Fibroblast of lung (primary cell): ENCODE results near the gene KLHL10. TPM values are rescaled to one million over a fixed set of nuclear protein-coding genes. Genes with fewer than 3 reads are reported as not detected.

Source experiments
- DNase-seq, 2 donors: peaks; one replicate each; pipeline versions ENCODE4 v3.0.0 to v3.0.0-alpha.2; 2010; ENCODE audit warnings: low read depth in 2 of 2
- H2AFZ ChIP-seq: 2 replicates; pipeline ENCODE4 v1.5.1; 2012; ENCODE audit warnings: low read length, control low read depth, inconsistent platforms
- H3K27ac ChIP-seq: 2 replicates; pipeline ENCODE4 v1.5.1; 2011; ENCODE audit warnings: low read length, control low read depth; ENCODE audit not compliant: insufficient read depth
- H3K27me3 ChIP-seq: 2 replicates; pipeline ENCODE4 v1.5.1; 2011; ENCODE audit warnings: mild to moderate bottlenecking, low read length; ENCODE audit not compliant: control insufficient read depth, insufficient read depth
- H3K36me3 ChIP-seq: 2 replicates; pipeline ENCODE4 v1.5.1; 2011; ENCODE audit warnings: low read length; ENCODE audit not compliant: control insufficient read depth, insufficient read depth
- H3K4me1 ChIP-seq: 2 replicates; pipeline ENCODE4 v1.5.1; 2011; ENCODE audit warnings: low read length; ENCODE audit not compliant: control insufficient read depth, insufficient read depth; ENCODE audit errors: extremely low read depth
- H3K4me2 ChIP-seq: 2 replicates; pipeline ENCODE4 v1.5.1; 2011; ENCODE audit warnings: low read length, control low read depth; ENCODE audit not compliant: insufficient read depth; ENCODE audit errors: extremely low read depth
- H3K4me3 ChIP-seq, 4 experiments: fragments of 200-600 bp in 1 of 4; sonication (generic) in 1 of 4; replicated peaks in 1 of 4; 2 replicates each; pipeline ENCODE4 v1.5.1; 2011 to 2016; ENCODE audit warnings: low read length in 4 of 4, low read depth in 3 of 4, mild to moderate bottlenecking in 3 of 4, control low read depth in 2 of 4, inconsistent platforms in 1 of 4, mixed read lengths in 1 of 4; ENCODE audit not compliant: insufficient read depth in 1 of 4; ENCODE audit errors: control extremely low read depth in 1 of 4
- H3K79me2 ChIP-seq: 2 replicates; pipeline ENCODE4 v1.5.1; 2012; ENCODE audit warnings: mild to moderate bottlenecking, low read length, inconsistent platforms; ENCODE audit not compliant: control insufficient read depth, insufficient read depth
- H3K9ac ChIP-seq: 2 replicates; pipeline ENCODE4 v1.5.1; 2011; ENCODE audit warnings: mild to moderate bottlenecking, low read length, control low read depth; ENCODE audit not compliant: insufficient read depth
- H3K9me3 ChIP-seq: 2 replicates; pipeline ENCODE4 v1.5.1; 2012; ENCODE audit warnings: low read depth, low read length; ENCODE audit not compliant: control insufficient read depth, insufficient read depth
- H4K20me1 ChIP-seq: 2 replicates; pipeline ENCODE4 v1.5.1; 2011; ENCODE audit warnings: low read length; ENCODE audit not compliant: control insufficient read depth, insufficient read depth; ENCODE audit errors: extremely low read depth
- EZH2 ChIP-seq: IDR thresholded peaks from 2 replicates; pipeline ENCODE4 v1.5.1; 2012; ENCODE audit warnings: low read length, control low read depth, mild to moderate bottlenecking; ENCODE audit errors: missing control alignments
- polyA plus RNA-seq, 2 donors: library from polyadenylated mRNA; depleted of rRNA in 1 of 2; stranded (reverse) in 1 of 2; unstranded in 1 of 2; fragments of >200 nt; gene quantifications; 2 replicates each; pipeline ENCODE4 v1.2.1, GENCODE V29; 2011 to 2012; ENCODE audit warnings: missing spikeins in 1 of 2
- total RNA-seq: library from RNA; depleted of rRNA; stranded (reverse); fragments of >200 nt; gene quantifications from 2 replicates; pipeline ENCODE4 v1.2.1, GENCODE V29; 2014
- TF ChIP-seq, protein P1 (sequence below), 2 donors: IDR thresholded peaks in 1 of 2; conservative IDR thresholded peaks in 1 of 2; 1 replicate in 1 of 2; 2 replicates in 1 of 2; pipeline ENCODE4 v1.5.1; 2011 to 2012; ENCODE audit warnings: low read length in 2 of 2, control low read depth in 1 of 2, inconsistent platforms in 1 of 2, low read depth in 1 of 2, mild to moderate bottlenecking in 1 of 2

The KLHL10 gene
- total and polyA plus RNA-seq, 2 donors (not counting 1 experiment from before 2014, with no cell fraction given) = 0.33 TPM

DNA sequence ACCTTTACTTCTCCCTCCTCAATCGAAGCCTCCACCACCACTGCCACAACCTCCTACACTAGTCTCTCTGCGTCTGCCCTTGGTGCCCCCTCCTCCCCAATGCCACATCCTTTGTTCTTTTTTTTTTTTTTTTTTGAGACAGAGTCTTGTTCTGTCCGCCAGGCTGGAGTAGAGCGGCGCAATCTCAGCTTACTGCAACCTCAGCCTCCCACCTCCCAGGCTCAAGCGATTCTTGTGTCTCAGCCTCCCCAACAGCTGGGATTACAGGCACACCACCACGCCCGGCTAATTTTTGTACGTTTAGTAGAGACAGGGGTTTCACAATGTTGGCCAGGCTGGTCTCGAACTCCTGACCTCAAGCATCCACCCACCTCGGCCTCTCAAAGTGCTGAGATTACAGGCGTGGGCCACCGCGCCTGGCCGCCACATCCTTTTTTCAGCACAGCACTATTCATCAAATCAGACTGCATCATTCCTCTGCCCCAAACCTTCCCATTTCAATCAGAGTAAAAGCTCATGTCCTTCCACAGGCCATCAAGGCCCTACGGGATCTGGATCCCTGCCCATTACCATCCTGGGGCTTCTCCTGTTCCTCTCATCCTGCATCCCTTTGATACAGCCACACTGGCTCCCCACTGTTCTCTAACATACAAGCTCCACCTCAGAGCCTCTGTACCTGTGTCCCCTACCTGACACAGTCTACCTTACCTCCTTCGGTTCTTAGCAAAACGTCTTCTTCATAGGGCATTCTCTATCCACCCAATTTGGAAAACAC, 25.6 kb downstream of the KLHL10 start:
- H4K20me1 ChIP-seq = peaks cover 1% of the 10 kb centered on the region
- peaks cover 45% of the 10 kb centered on the region for H3K79me2 ChIP-seq
- H3K9ac ChIP-seq = no peak overlapping the region
- no peak for TF ChIP-seq EZH2
- TF ChIP-seq, protein P1, sequence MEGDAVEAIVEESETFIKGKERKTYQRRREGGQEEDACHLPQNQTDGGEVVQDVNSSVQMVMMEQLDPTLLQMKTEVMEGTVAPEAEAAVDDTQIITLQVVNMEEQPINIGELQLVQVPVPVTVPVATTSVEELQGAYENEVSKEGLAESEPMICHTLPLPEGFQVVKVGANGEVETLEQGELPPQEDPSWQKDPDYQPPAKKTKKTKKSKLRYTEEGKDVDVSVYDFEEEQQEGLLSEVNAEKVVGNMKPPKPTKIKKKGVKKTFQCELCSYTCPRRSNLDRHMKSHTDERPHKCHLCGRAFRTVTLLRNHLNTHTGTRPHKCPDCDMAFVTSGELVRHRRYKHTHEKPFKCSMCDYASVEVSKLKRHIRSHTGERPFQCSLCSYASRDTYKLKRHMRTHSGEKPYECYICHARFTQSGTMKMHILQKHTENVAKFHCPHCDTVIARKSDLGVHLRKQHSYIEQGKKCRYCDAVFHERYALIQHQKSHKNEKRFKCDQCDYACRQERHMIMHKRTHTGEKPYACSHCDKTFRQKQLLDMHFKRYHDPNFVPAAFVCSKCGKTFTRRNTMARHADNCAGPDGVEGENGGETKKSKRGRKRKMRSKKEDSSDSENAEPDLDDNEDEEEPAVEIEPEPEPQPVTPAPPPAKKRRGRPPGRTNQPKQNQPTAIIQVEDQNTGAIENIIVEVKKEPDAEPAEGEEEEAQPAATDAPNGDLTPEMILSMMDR (conservative IDR thresholded peaks at IDR 0.05 in 1 of 2, IDR thresholded peaks at IDR 0.05 in 1 of 2; ENCODE audit: low read depth in 1 of 2, low read length in 2 of 2) = no peak
- H3K4me2 ChIP-seq = peak overlapping the region; percentile 100
- H3K27me3 ChIP-seq = no peaks in the 10 kb centered on the region
- no peak overlapping the region for H2AFZ ChIP-seq
- peak overlapping the region; percentile 73 to 99 (median 90) for H3K4me3 ChIP-seq
- peaks cover 5% of the 10 kb centered on the region for H3K36me3 ChIP-seq
- H3K4me1 ChIP-seq = peaks cover 2% of the 10 kb centered on the region
- no peak for DNase-seq
- no peak overlapping the region for H3K27ac ChIP-seq
- no peaks in the 10 kb centered on the region for H3K9me3 ChIP-seq

DNA sequence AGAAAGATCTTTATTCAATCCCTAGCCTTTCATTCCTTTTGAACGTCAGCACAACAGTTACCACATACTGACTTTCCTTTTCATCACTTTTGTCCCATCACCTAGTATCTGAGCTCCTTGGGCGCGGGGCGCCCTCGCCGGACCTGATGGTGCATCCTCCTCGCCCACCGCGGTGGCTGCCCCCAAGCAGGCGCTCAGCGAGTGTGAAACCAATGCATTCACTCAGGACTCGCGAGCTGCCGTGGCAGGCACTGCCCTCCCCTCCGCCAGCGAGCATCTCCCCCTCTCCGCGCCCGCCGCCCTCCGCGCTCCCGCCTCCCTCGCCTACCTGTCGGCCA, 26.8 kb downstream of the KLHL10 start:
- H3K9me3 ChIP-seq = no peaks in the 10 kb centered on the region
- H3K79me2 ChIP-seq = peaks cover 43% of the 10 kb centered on the region
- H3K36me3 ChIP-seq = peaks cover 5% of the 10 kb centered on the region
- peak overlapping the region; percentile 73 to 99 (median 90) for H3K4me3 ChIP-seq
- TF ChIP-seq, protein P1 (conservative IDR thresholded peaks at IDR 0.05 in 1 of 2, IDR thresholded peaks at IDR 0.05 in 1 of 2; ENCODE audit: low read depth in 1 of 2, low read length in 2 of 2) = no peak
- TF ChIP-seq EZH2 = no peak
- peak overlapping the region; percentile 86 for H3K9ac ChIP-seq
- peaks cover 1% of the 10 kb centered on the region for H4K20me1 ChIP-seq
- H3K27me3 ChIP-seq = no peaks in the 10 kb centered on the region
- peak overlapping the region; percentile 76 for H2AFZ ChIP-seq
- no peak for DNase-seq
- H3K4me2 ChIP-seq = peak overlapping the region; percentile 100
- peaks cover 2% of the 10 kb centered on the region for H3K4me1 ChIP-seq
- peak overlapping the region; percentile 78 for H3K27ac ChIP-seq

DNA sequence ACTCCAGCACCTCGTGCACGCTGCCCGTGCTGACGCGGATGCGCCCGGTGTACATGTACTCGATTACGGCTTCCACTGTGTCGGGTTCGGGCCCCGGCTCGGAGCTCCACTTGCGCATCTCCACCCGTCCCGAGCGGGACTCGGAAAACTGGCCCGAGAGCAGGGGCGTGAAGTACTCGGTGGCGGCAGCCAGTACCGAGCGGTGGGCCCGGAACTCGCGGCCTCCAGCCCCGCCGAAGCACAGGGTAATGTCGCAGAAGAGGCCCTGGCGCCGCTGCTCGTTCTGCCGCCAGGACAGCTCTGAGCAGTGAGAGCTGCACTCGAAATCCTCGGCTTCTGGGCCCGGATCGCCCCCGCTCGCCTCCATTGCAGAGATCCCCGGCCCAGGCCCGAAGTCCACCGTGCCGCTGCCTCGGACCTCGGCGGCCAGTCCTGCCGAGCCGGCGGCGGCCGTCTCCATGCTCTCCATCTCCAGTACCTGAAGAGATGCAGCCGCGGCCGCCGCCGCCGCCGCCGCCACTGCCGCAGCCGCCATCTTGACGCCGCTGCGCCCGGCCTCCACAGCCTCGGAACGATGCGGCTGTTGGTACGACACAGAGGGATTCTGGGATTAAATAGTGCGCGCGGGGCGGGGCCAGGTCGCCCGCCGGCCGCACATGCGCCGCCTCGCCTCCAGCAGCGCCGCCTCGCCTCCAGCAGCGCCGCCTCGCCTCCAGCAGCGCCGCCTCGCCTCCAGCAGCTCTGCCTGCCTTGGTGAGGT, 27.4 kb downstream of the KLHL10 start, which contains the start of gene KLHL11:
TSS of gene KLHL11 (minus strand) at position 588 of the 760 bp plus-strand sequence. CDS start at position 535, 53 bp downstream.
- Histone ChIP-seq H3K27ac (peak within 1 kb of the TSS; percentile 78), H2AFZ (peak within 1 kb of the TSS; percentile 76), H3K79me2 (peaks cover 38% of the 10 kb centered on the region), H3K4me2 (peak within 1 kb of the TSS; percentile 100), H3K4me1 (peaks cover 2% of the 10 kb centered on the region), H3K27me3 (no peaks in the 10 kb centered on the region), H3K9ac (peak within 1 kb of the TSS; percentile 86), H3K4me3 (peak within 1 kb of the TSS; percentile 73 to 99 (median 90)), H3K9me3 (no peaks in the 10 kb centered on the region), H3K36me3 (peaks cover 7% of the 10 kb centered on the region), H4K20me1 (no peaks in the 10 kb centered on the region)
- no peak for TF ChIP-seq EZH2
- TF ChIP-seq, protein P1 (conservative IDR thresholded peaks at IDR 0.05 in 1 of 2, IDR thresholded peaks at IDR 0.05 in 1 of 2; ENCODE audit: low read depth in 1 of 2, low read length in 2 of 2) = peak in 1 of 2 donors; percentile 1
- peak; percentile 86 to 87 for DNase-seq
